GM19328 (cell line): ENCODE measurements around the gene C1QB.

Experiments
- ATAC-seq: cut with Tn5 transposase; IDR thresholded peaks from one replicate; pipeline ENCODE4 v1.9.1; 2021; ENCODE audit warnings: mild to moderate bottlenecking, moderate library complexity; ENCODE audit not compliant: unreplicated experiment

The C1QB gene

GRCh38 chr1:22633697-22634463 is 19.2 kb upstream of the C1QB start:
- no peak for ATAC-seq

- ATAC-seq, result no peak
Measured at GRCh38 chr1:22635436-22635835, 17.6 kb upstream of the C1QB start.

GRCh38 chr1:22636353-22636752 is 16.7 kb upstream of the C1QB start, which contains the start of gene C1QA:
TSS of gene C1QA (plus strand) at chr1:22636628. CDS start at chr1:22637617, 989 bp downstream.
- no peak for ATAC-seq

GRCh38 chr1:22636927-22637326 is 16.1 kb upstream of the C1QB start:
- ATAC-seq, result no peak

- no peak for ATAC-seq
Measured at GRCh38 chr1:22637907-22638445, 15.1 kb upstream of the C1QB start.

GRCh38 chr1:22638476-22639234 is 14.4 kb upstream of the C1QB start:
- no peak for ATAC-seq

- ATAC-seq, result no peak
Measured at GRCh38 chr1:22639286-22639685, 13.8 kb upstream of the C1QB start.

- ATAC-seq, result no peak
Measured at GRCh38 chr1:22641247-22641646, 11.8 kb upstream of the C1QB start.

- no peak for ATAC-seq
Measured at GRCh38 chr1:22641906-22642636, 11.0 kb upstream of the C1QB start.

- ATAC-seq, result no peak
Measured at GRCh38 chr1:22643381-22643780, 9.7 kb upstream of the C1QB start, which contains the start of gene C1QC. TSS of gene C1QC (plus strand) at chr1:22643633. CDS start at chr1:22644024, 391 bp downstream.

GRCh38 chr1:22643928-22644327 is 9.1 kb upstream of the C1QB start:
- no peak for ATAC-seq

- ATAC-seq, result no peak
Measured at GRCh38 chr1:22645931-22646330, 7.1 kb upstream of the C1QB start.

- no peak for ATAC-seq
Measured at GRCh38 chr1:22646384-22646783, 6.7 kb upstream of the C1QB start.

GRCh38 chr1:22650089-22650693 is 2.8 kb upstream of the C1QB start:
- no peak for ATAC-seq

- ATAC-seq, result no peak
Measured at GRCh38 chr1:22651941-22652856, 837 bp upstream of the C1QB start.

- ATAC-seq, result no peak
Measured at GRCh38 chr1:22654692-22655091, 1.7 kb downstream of the C1QB start.

GRCh38 chr1:22658385-22659163 is 5.5 kb downstream of the C1QB start:
- ATAC-seq, result no peak

- ATAC-seq, result no peak
Measured at GRCh38 chr1:22660716-22661241, 7.7 kb downstream of the C1QB start.

GRCh38 chr1:22661880-22662279 is 8.8 kb downstream of the C1QB start:
- ATAC-seq, result no peak
